ENCODE measurements around the gene CWF19L1.

- TF ChIP-seq BHLHE40 (IDR thresholded peaks at IDR 0.05; ENCODE audit: borderline replicate concordance) (no peak), CTBP1 (IDR thresholded peaks at IDR 0.05; ENCODE audit: borderline replicate concordance) (no peak), FOXA1 (IDR thresholded peaks at IDR 0.05) (no peak), SP1 (IDR thresholded peaks at IDR 0.05) (no peak), HDGF (IDR thresholded peaks at IDR 0.05; ENCODE audit: borderline replicate concordance) (no peak), TARDBP (IDR thresholded peaks at IDR 0.05) (no peak), FOXM1 (IDR thresholded peaks at IDR 0.05; ENCODE audit: borderline replicate concordance) (no peak), SUZ12 (IDR thresholded peaks at IDR 0.05) (no peak)
These were observed 75.1 kb downstream of the CWF19L1 start for GRCh38 chr10:100192350-100192749.

Measured in HEK293T (cell line).